ENCODE measurements around the gene ZNF574.
A peak's percentile ranks its signal among the peaks of the same experiment; 100 is the strongest.

The ZNF574 gene

GRCh38 chr19:42078538-42079275, 2.7 kb downstream of the ZNF574 start:
- Mint-ChIP-seq H3K36me3 (ENCODE audit: insufficient read depth) (peaks cover 28% of the 10 kb centered on the region), H3K4me3 (peak overlapping the region; percentile 95), H3K4me1 (peaks cover 50% of the 10 kb centered on the region), H3K27me3 (no peaks in the 10 kb centered on the region), H3K27ac (ENCODE audit: low read depth) (peak overlapping the region; percentile 100), H3K9me3 (no peaks in the 10 kb centered on the region)
- ATAC-seq (replicated peaks; ENCODE audit: extremely low read depth, poor library complexity, severe bottlenecking): no peak
- no peak for DNase-seq (ENCODE audit: low spot score in 2 of 2)

GRCh38 chr19:42079276-42079669, 3.3 kb downstream of the ZNF574 start:
- H3K36me3 Mint-ChIP-seq (ENCODE audit: insufficient read depth): peaks cover 28% of the 10 kb centered on the region
- no peak overlapping the region for H3K4me3 Mint-ChIP-seq
- H3K27ac Mint-ChIP-seq (ENCODE audit: low read depth): no peak overlapping the region
- H3K4me1 Mint-ChIP-seq: peaks cover 50% of the 10 kb centered on the region
- no peaks in the 10 kb centered on the region for H3K27me3 Mint-ChIP-seq
- no peak for DNase-seq (ENCODE audit: low spot score in 2 of 2)
- ATAC-seq (replicated peaks; ENCODE audit: extremely low read depth, poor library complexity, severe bottlenecking): no peak
- no peaks in the 10 kb centered on the region for H3K9me3 Mint-ChIP-seq

- no peak overlapping the region for H3K27ac Mint-ChIP-seq (ENCODE audit: low read depth)
- no peak for ATAC-seq (replicated peaks; ENCODE audit: extremely low read depth, poor library complexity, severe bottlenecking)
- peaks cover 27% of the 10 kb centered on the region for H3K36me3 Mint-ChIP-seq (ENCODE audit: insufficient read depth)
- H3K27me3 Mint-ChIP-seq: no peaks in the 10 kb centered on the region
- DNase-seq (ENCODE audit: low spot score in 2 of 2): no peak
- no peaks in the 10 kb centered on the region for H3K9me3 Mint-ChIP-seq
- peaks cover 46% of the 10 kb centered on the region for H3K4me1 Mint-ChIP-seq
- no peak overlapping the region for H3K4me3 Mint-ChIP-seq
These were observed 4.2 kb downstream of the ZNF574 start for GRCh38 chr19:42079886-42080763.

GRCh38 chr19:42080764-42081375, 4.9 kb downstream of the ZNF574 start:
- H3K4me3 Mint-ChIP-seq: no peak overlapping the region
- H3K27me3 Mint-ChIP-seq: no peaks in the 10 kb centered on the region
- H3K36me3 Mint-ChIP-seq (ENCODE audit: insufficient read depth): peaks cover 21% of the 10 kb centered on the region
- DNase-seq (ENCODE audit: low spot score in 2 of 2): no peak
- peaks cover 39% of the 10 kb centered on the region for H3K4me1 Mint-ChIP-seq
- H3K9me3 Mint-ChIP-seq: no peaks in the 10 kb centered on the region
- no peak for ATAC-seq (replicated peaks; ENCODE audit: extremely low read depth, poor library complexity, severe bottlenecking)
- no peak overlapping the region for H3K27ac Mint-ChIP-seq (ENCODE audit: low read depth)

GRCh38 chr19:42081584-42082203, 5.7 kb downstream of the ZNF574 start:
- H3K4me3 Mint-ChIP-seq: no peak overlapping the region

GRCh38 chr19:42083537-42083936, 7.6 kb downstream of the ZNF574 start:
- H3K4me3 Mint-ChIP-seq: no peak overlapping the region
- no peak for DNase-seq (ENCODE audit: low spot score in 2 of 2)
- H3K4me1 Mint-ChIP-seq: peaks cover 14% of the 10 kb centered on the region
- H3K27me3 Mint-ChIP-seq: no peaks in the 10 kb centered on the region
- no peak overlapping the region for H3K27ac Mint-ChIP-seq (ENCODE audit: low read depth)
- ATAC-seq (replicated peaks; ENCODE audit: extremely low read depth, poor library complexity, severe bottlenecking): no peak
- H3K36me3 Mint-ChIP-seq (ENCODE audit: insufficient read depth): peaks cover 19% of the 10 kb centered on the region
- no peaks in the 10 kb centered on the region for H3K9me3 Mint-ChIP-seq

More at GRCh38 chr19:42081584-42082203, 5.7 kb downstream of the ZNF574 start:
- DNase-seq (ENCODE audit: low spot score in 2 of 2): no peak
- Mint-ChIP-seq H3K9me3 (no peaks in the 10 kb centered on the region), H3K4me1 (peaks cover 32% of the 10 kb centered on the region), H3K27me3 (no peaks in the 10 kb centered on the region), H3K36me3 (ENCODE audit: insufficient read depth) (peaks cover 19% of the 10 kb centered on the region), H3K27ac (ENCODE audit: low read depth) (no peak overlapping the region)
- peak; percentile 28 for ATAC-seq (replicated peaks; ENCODE audit: extremely low read depth, poor library complexity, severe bottlenecking)

- DNase-seq (ENCODE audit: low spot score in 2 of 2) (no peak), ATAC-seq (replicated peaks; ENCODE audit: extremely low read depth, poor library complexity, severe bottlenecking) (no peak)
- H3K4me1 Mint-ChIP-seq: peaks cover 25% of the 10 kb centered on the region
These were observed 10.3 kb downstream of the ZNF574 start for GRCh38 chr19:42086188-42086736.

GRCh38 chr19:42086770-42087550, 11.0 kb downstream of the ZNF574 start:
- Mint-ChIP-seq H3K36me3 (ENCODE audit: insufficient read depth) (peaks cover 8% of the 10 kb centered on the region), H3K27ac (ENCODE audit: low read depth) (no peak overlapping the region), H3K27me3 (no peaks in the 10 kb centered on the region), H3K4me1 (peaks cover 18% of the 10 kb centered on the region), H3K4me3 (no peak overlapping the region), H3K9me3 (no peaks in the 10 kb centered on the region)
- ATAC-seq (replicated peaks; ENCODE audit: extremely low read depth, poor library complexity, severe bottlenecking) (no peak), DNase-seq (ENCODE audit: low spot score in 2 of 2) (no peak)

More at GRCh38 chr19:42086188-42086736, 10.3 kb downstream of the ZNF574 start:
- H3K27me3 Mint-ChIP-seq: no peaks in the 10 kb centered on the region
- no peak overlapping the region for H3K4me3 Mint-ChIP-seq
- peaks cover 13% of the 10 kb centered on the region for H3K36me3 Mint-ChIP-seq (ENCODE audit: insufficient read depth)
- no peaks in the 10 kb centered on the region for H3K9me3 Mint-ChIP-seq
- H3K27ac Mint-ChIP-seq (ENCODE audit: low read depth): peak overlapping the region; percentile 75

GRCh38 chr19:42088471-42089190, 12.7 kb downstream of the ZNF574 start:
- H3K27ac Mint-ChIP-seq (ENCODE audit: low read depth): no peak overlapping the region
- peaks cover 5% of the 10 kb centered on the region for H3K36me3 Mint-ChIP-seq (ENCODE audit: insufficient read depth)
- H3K4me3 Mint-ChIP-seq: no peak overlapping the region
- H3K9me3 Mint-ChIP-seq: no peaks in the 10 kb centered on the region
- ATAC-seq (replicated peaks; ENCODE audit: extremely low read depth, poor library complexity, severe bottlenecking) (no peak), DNase-seq (ENCODE audit: low spot score in 2 of 2) (no peak)
- peaks cover 20% of the 10 kb centered on the region for H3K4me1 Mint-ChIP-seq
- H3K27me3 Mint-ChIP-seq: no peaks in the 10 kb centered on the region

- H3K4me1 Mint-ChIP-seq: peaks cover 20% of the 10 kb centered on the region
These were observed 13.3 kb downstream of the ZNF574 start for GRCh38 chr19:42089191-42089750.

GRCh38 chr19:42089772-42090171, 13.8 kb downstream of the ZNF574 start:
- Mint-ChIP-seq H3K27ac (ENCODE audit: low read depth) (peak overlapping the region; percentile 94), H3K4me3 (no peak overlapping the region), H3K9me3 (no peaks in the 10 kb centered on the region), H3K36me3 (ENCODE audit: insufficient read depth) (peaks cover 10% of the 10 kb centered on the region), H3K27me3 (no peaks in the 10 kb centered on the region), H3K4me1 (peaks cover 20% of the 10 kb centered on the region)
- no peak for DNase-seq (ENCODE audit: low spot score in 2 of 2)
- ATAC-seq (replicated peaks; ENCODE audit: extremely low read depth, poor library complexity, severe bottlenecking): no peak

More at GRCh38 chr19:42089191-42089750, 13.3 kb downstream of the ZNF574 start:
- no peaks in the 10 kb centered on the region for H3K27me3 Mint-ChIP-seq
- peaks cover 8% of the 10 kb centered on the region for H3K36me3 Mint-ChIP-seq (ENCODE audit: insufficient read depth)
- no peak overlapping the region for H3K4me3 Mint-ChIP-seq
- ATAC-seq (replicated peaks; ENCODE audit: extremely low read depth, poor library complexity, severe bottlenecking): no peak
- no peaks in the 10 kb centered on the region for H3K9me3 Mint-ChIP-seq
- no peak overlapping the region for H3K27ac Mint-ChIP-seq (ENCODE audit: low read depth)
- DNase-seq (ENCODE audit: low spot score in 2 of 2): no peak
